NCI-H187 treated with DMSO at 0.1 percent for 48 hours (cell line): ENCODE data around the gene GOLGA1.
"Not testable (repeated sequence)": the region's sequence is repeated elsewhere in the genome, so short reads cannot be mapped to it uniquely, and the experiment has no call there.

Source experiments
- DNase-seq: peaks from one replicate; lab custom pipeline; 2025; lab: John Stamatoyannopoulos, UW

GOLGA1 gene

GRCh38 chr9:124939944-124940343 lies 939 bp downstream of the GOLGA1 start:
- DNase-seq, result no peak

GRCh38 chr9:124934290-124934689 lies 6.6 kb downstream of the GOLGA1 start:
- no peak for DNase-seq

- no peak for DNase-seq
These were observed 8.6 kb downstream of the GOLGA1 start for GRCh38 chr9:124932333-124932732.

GRCh38 chr9:124929464-124929863 lies 11.4 kb downstream of the GOLGA1 start:
- no peak for DNase-seq

- no peak for DNase-seq
These were observed 12.8 kb downstream of the GOLGA1 start for GRCh38 chr9:124928116-124928515.

- not testable (repeated sequence) for DNase-seq
These were observed 20.5 kb downstream of the GOLGA1 start for GRCh38 chr9:124920394-124920793.

- no peak for DNase-seq
These were observed 26.0 kb downstream of the GOLGA1 start for GRCh38 chr9:124914753-124915405.

- no peak for DNase-seq
These were observed 27.5 kb downstream of the GOLGA1 start for GRCh38 chr9:124913378-124913777.

- DNase-seq, result no peak
These were observed 29.1 kb downstream of the GOLGA1 start for GRCh38 chr9:124911766-124912165.

GRCh38 chr9:124908098-124908497 lies 32.8 kb downstream of the GOLGA1 start:
- no peak for DNase-seq

GRCh38 chr9:124906966-124907365 lies 33.9 kb downstream of the GOLGA1 start:
- no peak for DNase-seq

GRCh38 chr9:124899845-124900244 lies 41.0 kb downstream of the GOLGA1 start:
- DNase-seq, result no peak

- no peak for DNase-seq
These were observed 43.1 kb downstream of the GOLGA1 start for GRCh38 chr9:124897570-124898460.

GRCh38 chr9:124894741-124895170 lies 46.1 kb downstream of the GOLGA1 start:
- no peak for DNase-seq

- DNase-seq, result no peak
These were observed 46.7 kb downstream of the GOLGA1 start for GRCh38 chr9:124894035-124894740.

GRCh38 chr9:124890179-124890578 lies 50.7 kb downstream of the GOLGA1 start:
- DNase-seq, result no peak

- no peak for DNase-seq
These were observed 51.9 kb downstream of the GOLGA1 start for GRCh38 chr9:124889006-124889405.

- no peak for DNase-seq
These were observed 53.1 kb downstream of the GOLGA1 start for GRCh38 chr9:124887832-124888231.

GRCh38 chr9:124886866-124887492 lies 53.9 kb downstream of the GOLGA1 start:
- DNase-seq, result no peak

- DNase-seq, result no peak
These were observed 54.4 kb downstream of the GOLGA1 start for GRCh38 chr9:124886461-124886860.

- DNase-seq, result no peak
These were observed 55.3 kb downstream of the GOLGA1 start for GRCh38 chr9:124885551-124885950.

GRCh38 chr9:124884376-124884775 lies 56.5 kb downstream of the GOLGA1 start:
- no peak for DNase-seq
